SH-SY5Y (cell line): ENCODE data around the gene TM4SF4.

Experiments
- GATA2 ChIP-seq: IDR thresholded peaks from 2 replicates; pipeline ENCODE4 v1.6.1; 2011; ENCODE audit warnings: mild to moderate bottlenecking, low read depth, low read length
- GATA3 ChIP-seq: IDR thresholded peaks from 2 replicates; pipeline ENCODE4 v1.6.1; 2011; ENCODE audit warnings: low read depth, mild to moderate bottlenecking, low read length, moderate library complexity

DNA sequence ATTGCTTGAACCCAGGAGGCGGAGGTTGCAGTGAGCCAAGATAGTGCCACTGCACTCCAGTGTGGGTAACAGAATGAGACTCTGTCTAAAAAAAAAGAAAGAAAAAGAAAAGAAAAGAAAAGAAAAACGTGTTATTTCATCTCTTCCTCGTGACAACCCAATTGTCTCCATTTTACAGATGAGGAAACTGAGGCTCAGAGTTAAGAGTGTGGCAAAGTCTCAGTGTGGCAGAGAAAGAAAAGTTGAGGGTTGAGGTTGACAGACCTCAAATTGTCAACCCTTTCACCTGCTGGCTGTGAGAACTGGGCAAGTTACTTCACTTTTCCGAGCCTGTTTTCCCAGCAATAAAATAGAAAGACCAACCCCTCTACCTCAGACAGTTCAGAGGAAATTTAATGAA lies 59.6 kb downstream of the TM4SF4 start:
- TF ChIP-seq GATA2, result no peak
- TF ChIP-seq GATA3, result no peak
